Measurements from ENCODE around the gene TACR2.

Gene TACR2

DNA sequence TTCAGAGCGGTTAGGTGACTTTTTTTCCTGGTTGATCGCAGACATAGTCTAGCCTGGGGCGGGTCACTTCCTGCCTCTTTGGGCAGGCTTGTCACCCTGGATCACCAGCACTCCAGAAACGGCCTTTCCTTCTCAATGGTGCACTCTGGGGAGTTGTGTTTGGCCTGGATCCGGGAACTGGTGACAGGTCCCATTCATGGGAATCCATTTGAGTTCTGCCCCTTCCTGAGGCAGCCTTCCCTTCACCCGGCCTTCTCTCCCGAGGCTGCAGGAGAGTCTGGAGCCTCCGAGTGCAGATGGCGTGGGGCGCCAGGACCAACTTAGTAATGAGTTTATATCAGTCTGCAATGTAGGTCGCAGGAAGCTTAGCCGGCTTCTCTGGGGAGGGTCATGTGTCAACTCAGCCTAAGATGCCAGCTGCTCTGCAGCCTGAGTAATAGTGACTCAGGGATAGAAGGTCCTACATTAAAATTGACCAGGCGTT lies 54.2 kb downstream of the TACR2 start:
- no peaks in the 10 kb centered on the region for H3K9me3 ChIP-seq (ENCODE audit: control insufficient read depth in 1 of 2, low read length in 2 of 2)
- no peak overlapping the region for H3K9ac ChIP-seq (ENCODE audit: low read depth in 1 of 2, low read length in 2 of 2)
- H3K4me1 ChIP-seq (ENCODE audit: control insufficient read depth in 1 of 2, insufficient read depth in 2 of 2, low read length in 2 of 2) = peaks cover 8 to 15% of the 10 kb centered on the region in 2 donors
- no peaks in the 10 kb centered on the region for H3K27me3 ChIP-seq (ENCODE audit: control insufficient read depth in 1 of 2, insufficient read depth in 2 of 2, low read length in 2 of 2)
- no peak overlapping the region for H3K27ac ChIP-seq (ENCODE audit: low read depth, low read length)
- no peak overlapping the region for H3K4me3 ChIP-seq (ENCODE audit: low read depth in 1 of 2, low read length in 2 of 2)
- peaks cover 0 to 5% of the 10 kb centered on the region in 2 donors for H3K36me3 ChIP-seq (ENCODE audit: control insufficient read depth in 1 of 2, insufficient read depth in 2 of 2, low read length in 2 of 2)

- no peaks in the 10 kb centered on the region for H3K36me3 ChIP-seq (ENCODE audit: control insufficient read depth in 1 of 2, insufficient read depth in 2 of 2, low read length in 2 of 2)
- no peak overlapping the region for H3K27ac ChIP-seq (ENCODE audit: low read depth, low read length)
- no peak overlapping the region for H3K4me3 ChIP-seq (ENCODE audit: low read depth in 1 of 2, low read length in 2 of 2)
- H3K9me3 ChIP-seq (ENCODE audit: control insufficient read depth in 1 of 2, low read length in 2 of 2) = no peaks in the 10 kb centered on the region
- H3K4me1 ChIP-seq (ENCODE audit: control insufficient read depth in 1 of 2, insufficient read depth in 2 of 2, low read length in 2 of 2) = peaks cover 8 to 15% of the 10 kb centered on the region in 2 donors
- no peak overlapping the region for H3K9ac ChIP-seq (ENCODE audit: low read depth in 1 of 2, low read length in 2 of 2)
- no peaks in the 10 kb centered on the region for H3K27me3 ChIP-seq (ENCODE audit: control insufficient read depth in 1 of 2, insufficient read depth in 2 of 2, low read length in 2 of 2)
Measured at GRCh38 chr10:69361303-69361614, 55.5 kb downstream of the TACR2 start.

- Histone ChIP-seq H3K4me1 (ENCODE audit: control insufficient read depth in 1 of 2, insufficient read depth in 2 of 2, low read length in 2 of 2) (peaks cover 8 to 15% of the 10 kb centered on the region in 2 donors), H3K36me3 (ENCODE audit: control insufficient read depth in 1 of 2, insufficient read depth in 2 of 2, low read length in 2 of 2) (no peaks in the 10 kb centered on the region), H3K4me3 (ENCODE audit: low read depth in 1 of 2, low read length in 2 of 2) (no peak overlapping the region), H3K9ac (ENCODE audit: low read depth in 1 of 2, low read length in 2 of 2) (no peak overlapping the region), H3K27me3 (ENCODE audit: control insufficient read depth in 1 of 2, insufficient read depth in 2 of 2, low read length in 2 of 2) (no peaks in the 10 kb centered on the region), H3K27ac (ENCODE audit: low read depth, low read length) (no peak overlapping the region), H3K9me3 (ENCODE audit: control insufficient read depth in 1 of 2, low read length in 2 of 2) (no peaks in the 10 kb centered on the region)
Measured at GRCh38 chr10:69360485-69361302, 56.0 kb downstream of the TACR2 start.

GRCh38 chr10:69359594-69359993 lies 57.1 kb downstream of the TACR2 start:
- Histone ChIP-seq H3K27ac (ENCODE audit: low read depth, low read length) (no peak overlapping the region), H3K9me3 (ENCODE audit: control insufficient read depth in 1 of 2, low read length in 2 of 2) (no peaks in the 10 kb centered on the region), H3K4me1 (ENCODE audit: control insufficient read depth in 1 of 2, insufficient read depth in 2 of 2, low read length in 2 of 2) (peaks cover 8 to 15% of the 10 kb centered on the region in 2 donors), H3K9ac (ENCODE audit: low read depth in 1 of 2, low read length in 2 of 2) (no peak overlapping the region), H3K27me3 (ENCODE audit: control insufficient read depth in 1 of 2, insufficient read depth in 2 of 2, low read length in 2 of 2) (no peaks in the 10 kb centered on the region), H3K4me3 (ENCODE audit: low read depth in 1 of 2, low read length in 2 of 2) (no peak overlapping the region), H3K36me3 (ENCODE audit: control insufficient read depth in 1 of 2, insufficient read depth in 2 of 2, low read length in 2 of 2) (no peaks in the 10 kb centered on the region)

GRCh38 chr10:69359148-69359547 lies 57.6 kb downstream of the TACR2 start:
- no peak overlapping the region for H3K4me3 ChIP-seq (ENCODE audit: low read depth in 1 of 2, low read length in 2 of 2)
- no peak overlapping the region for H3K27ac ChIP-seq (ENCODE audit: low read depth, low read length)
- H3K4me1 ChIP-seq (ENCODE audit: control insufficient read depth in 1 of 2, insufficient read depth in 2 of 2, low read length in 2 of 2) = peaks cover 8 to 15% of the 10 kb centered on the region in 2 donors

DNA sequence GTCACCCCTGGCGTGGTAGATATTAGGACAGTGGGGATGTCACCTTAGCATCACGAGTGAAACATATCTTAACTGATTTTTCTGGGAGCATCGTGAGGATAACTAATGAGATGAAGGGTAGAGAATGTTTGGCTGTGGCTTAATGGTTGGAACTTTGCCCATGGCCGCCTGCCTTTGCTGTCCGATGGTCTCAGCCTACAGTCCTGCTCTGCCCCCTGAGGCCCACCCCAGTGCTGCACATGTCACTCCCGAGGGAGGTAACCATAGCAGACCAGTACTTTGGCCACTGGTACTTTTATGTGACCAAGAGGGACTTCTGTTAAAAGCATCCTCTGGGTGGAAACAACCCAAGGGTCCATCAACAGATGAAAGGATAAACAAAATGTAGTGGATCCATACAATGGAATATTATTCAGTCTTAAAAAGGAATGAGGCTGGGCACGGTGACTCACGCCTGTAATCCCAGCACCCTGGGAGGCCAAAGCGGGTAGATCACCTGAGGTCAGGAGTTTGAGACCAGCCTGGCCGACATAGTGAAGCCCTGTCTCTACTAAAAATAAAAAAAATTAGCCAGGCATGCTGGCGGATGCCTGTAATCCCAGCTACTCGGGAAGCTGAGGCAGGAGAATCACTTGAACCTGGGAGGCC lies 58.4 kb downstream of the TACR2 start:
- Histone ChIP-seq H3K36me3 (ENCODE audit: control insufficient read depth in 1 of 2, insufficient read depth in 2 of 2, low read length in 2 of 2) (no peaks in the 10 kb centered on the region), H3K9ac (ENCODE audit: low read depth in 1 of 2, low read length in 2 of 2) (no peak overlapping the region), H3K4me3 (ENCODE audit: low read depth in 1 of 2, low read length in 2 of 2) (no peak overlapping the region), H3K27ac (ENCODE audit: low read depth, low read length) (no peak overlapping the region), H3K9me3 (ENCODE audit: control insufficient read depth in 1 of 2, low read length in 2 of 2) (no peaks in the 10 kb centered on the region), H3K4me1 (ENCODE audit: control insufficient read depth in 1 of 2, insufficient read depth in 2 of 2, low read length in 2 of 2) (peaks cover 8 to 15% of the 10 kb centered on the region in 2 donors), H3K27me3 (ENCODE audit: control insufficient read depth in 1 of 2, insufficient read depth in 2 of 2, low read length in 2 of 2) (no peaks in the 10 kb centered on the region)

More at GRCh38 chr10:69359148-69359547, 57.6 kb downstream of the TACR2 start:
- H3K9ac ChIP-seq (ENCODE audit: low read depth in 1 of 2, low read length in 2 of 2) = no peak overlapping the region
- H3K36me3 ChIP-seq (ENCODE audit: control insufficient read depth in 1 of 2, insufficient read depth in 2 of 2, low read length in 2 of 2) = no peaks in the 10 kb centered on the region
- no peaks in the 10 kb centered on the region for H3K9me3 ChIP-seq (ENCODE audit: control insufficient read depth in 1 of 2, low read length in 2 of 2)
- no peaks in the 10 kb centered on the region for H3K27me3 ChIP-seq (ENCODE audit: control insufficient read depth in 1 of 2, insufficient read depth in 2 of 2, low read length in 2 of 2)

DNA sequence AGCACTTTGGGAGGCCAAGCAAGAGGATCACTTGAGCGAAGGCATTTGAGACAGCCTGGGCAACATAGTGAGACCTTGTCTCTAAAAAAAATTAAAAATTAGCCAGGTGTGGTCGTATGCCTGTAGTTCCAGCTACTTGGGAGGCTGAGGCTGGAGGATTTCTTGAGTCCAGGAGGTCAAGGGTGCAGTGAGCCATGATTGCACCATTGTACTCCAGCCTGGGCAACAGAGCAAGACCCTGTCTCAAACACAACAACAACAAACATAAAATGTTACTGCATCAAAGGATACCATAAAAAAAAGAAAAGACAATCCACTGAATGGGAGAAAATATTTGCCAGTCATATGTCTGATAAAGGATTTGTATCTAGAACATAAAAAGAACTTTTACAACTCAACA lies 60.5 kb downstream of the TACR2 start:
- Histone ChIP-seq H3K4me1 (ENCODE audit: control insufficient read depth in 1 of 2, insufficient read depth in 2 of 2, low read length in 2 of 2) (peaks cover 8 to 15% of the 10 kb centered on the region in 2 donors), H3K36me3 (ENCODE audit: control insufficient read depth in 1 of 2, insufficient read depth in 2 of 2, low read length in 2 of 2) (no peaks in the 10 kb centered on the region), H3K9ac (ENCODE audit: low read depth in 1 of 2, low read length in 2 of 2) (no peak overlapping the region), H3K27me3 (ENCODE audit: control insufficient read depth in 1 of 2, insufficient read depth in 2 of 2, low read length in 2 of 2) (no peaks in the 10 kb centered on the region), H3K4me3 (ENCODE audit: low read depth in 1 of 2, low read length in 2 of 2) (no peak overlapping the region), H3K9me3 (ENCODE audit: control insufficient read depth in 1 of 2, low read length in 2 of 2) (no peaks in the 10 kb centered on the region), H3K27ac (ENCODE audit: low read depth, low read length) (no peak overlapping the region)

DNA sequence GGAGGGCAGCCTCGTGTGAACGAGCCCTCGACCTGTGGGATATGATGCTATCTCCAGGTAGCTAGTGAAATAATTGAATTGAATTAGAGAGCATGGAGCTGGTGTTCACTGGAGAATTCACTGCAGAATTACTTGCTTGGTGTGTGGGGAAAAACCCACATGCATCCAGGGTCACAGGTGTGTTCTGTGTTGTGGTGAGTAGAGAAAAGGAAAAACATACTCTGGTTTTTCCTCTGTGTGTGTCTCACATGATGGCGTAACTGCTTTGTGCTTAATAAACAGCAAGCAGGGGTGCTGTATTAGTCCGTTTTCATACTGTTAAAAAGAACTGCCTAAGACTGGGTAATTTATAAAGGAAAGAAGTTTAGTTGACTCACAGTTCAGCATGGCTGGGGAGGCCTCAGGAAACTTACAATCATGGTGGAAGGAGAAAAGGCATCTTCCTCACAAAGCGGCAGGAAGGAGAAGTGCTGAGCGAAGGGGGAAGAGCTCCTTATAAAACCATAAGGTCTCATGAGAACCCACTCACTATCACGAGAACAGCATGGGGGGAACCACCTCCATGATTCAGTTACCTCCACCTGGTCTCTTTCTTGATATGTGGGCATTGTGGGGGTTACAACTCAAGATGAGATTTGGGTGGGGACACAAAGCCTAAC lies 62.6 kb downstream of the TACR2 start:
- H3K9ac ChIP-seq (ENCODE audit: low read depth in 1 of 2, low read length in 2 of 2) = no peak overlapping the region
- no peak overlapping the region for H3K4me3 ChIP-seq (ENCODE audit: low read depth in 1 of 2, low read length in 2 of 2)
- H3K36me3 ChIP-seq (ENCODE audit: control insufficient read depth in 1 of 2, insufficient read depth in 2 of 2, low read length in 2 of 2) = no peaks in the 10 kb centered on the region
- no peaks in the 10 kb centered on the region for H3K9me3 ChIP-seq (ENCODE audit: control insufficient read depth in 1 of 2, low read length in 2 of 2)
- H3K27ac ChIP-seq (ENCODE audit: low read depth, low read length) = no peak overlapping the region
- H3K27me3 ChIP-seq (ENCODE audit: control insufficient read depth in 1 of 2, insufficient read depth in 2 of 2, low read length in 2 of 2) = no peaks in the 10 kb centered on the region
- H3K4me1 ChIP-seq (ENCODE audit: control insufficient read depth in 1 of 2, insufficient read depth in 2 of 2, low read length in 2 of 2) = peaks cover 4 to 9% of the 10 kb centered on the region in 2 donors

All from duodenal mucosa (tissue), 2 donors.